K562 (cell line): ENCODE measurements around the gene SAMD11. TPM values are rescaled to one million over a fixed set of nuclear protein-coding genes. Genes with fewer than 3 reads are reported as not detected.

ENCODE experiments used
- BCOR ChIP-seq: fragments of 450-650 bp; IDR thresholded peaks from 2 replicates; pipeline ENCODE4 v1.6.1; 2016
- CBX1 ChIP-seq: sonication (generic); IDR thresholded peaks from 2 replicates; pipeline ENCODE4 v1.6.1; 2016; ENCODE audit warnings: antibody characterized with exemption, low read depth, mild to moderate bottlenecking
- CEBPG ChIP-seq, 3 experiments: fragments of 200-800 bp in 1 of 3; sonication (Bioruptor generic) in 1 of 3; sonication (generic) in 1 of 3; formaldehyde crosslinking in 1 of 3; IDR thresholded peaks in 2 of 3; conservative IDR thresholded peaks in 1 of 3; 2 replicates each; pipeline versions ENCODE4 v1.6.1 to v1.8.0; 2016 to 2022; ENCODE audit warnings: missing compliant biosample characterization in 2 of 3, missing genetic modification characterization in 2 of 3, mild to moderate bottlenecking in 1 of 3, missing genetic modification reagents in 1 of 3
- DMBX1 ChIP-seq: fragments of 250-450 bp; sonication (Bioruptor Pico); IDR thresholded peaks from 2 replicates; pipeline ENCODE4 v1.8.0; 2022; ENCODE audit warnings: inconsistent platforms, mild to moderate bottlenecking, moderate library complexity, borderline replicate concordance
- HSF4 ChIP-seq: fragments of 250-450 bp; sonication (Bioruptor Pico); IDR thresholded peaks from 2 replicates; pipeline ENCODE4 v2.1.2; 2022; ENCODE audit warnings: mild to moderate bottlenecking, moderate library complexity, borderline replicate concordance
- NCOA6 ChIP-seq: fragments of 450-650 bp; IDR thresholded peaks from 2 replicates; pipeline ENCODE4 v1.6.1; 2017; ENCODE audit warnings: mild to moderate bottlenecking
- NR2C1 ChIP-seq, 2 experiments: fragments of 450-650 bp; IDR thresholded peaks; 2 replicates each; pipeline ENCODE4 v1.6.1; 2017; ENCODE audit warnings: mild to moderate bottlenecking in 2 of 2, antibody characterized with exemption in 1 of 2, inconsistent platforms in 1 of 2, missing compliant biosample characterization in 1 of 2, missing genetic modification characterization in 1 of 2
- PTRF ChIP-seq: fragments of 450-650 bp; IDR thresholded peaks from 2 replicates; pipeline ENCODE4 v1.6.1; 2016; ENCODE audit warnings: mild to moderate bottlenecking, missing genetic modification characterization, missing compliant biosample characterization
- RBBP5 ChIP-seq: fragments of 200-600 bp; sonication (generic); IDR thresholded peaks from 2 replicates; pipeline ENCODE4 v1.6.1; 2012; ENCODE audit warnings: borderline replicate concordance, mild to moderate bottlenecking, low read length, control low read depth, inconsistent platforms; ENCODE audit not compliant: insufficient read depth, poor library complexity, severe bottlenecking
- SIN3B ChIP-seq: fragments of 450-650 bp; IDR thresholded peaks from 2 replicates; pipeline ENCODE4 v1.6.1; 2017; ENCODE audit warnings: low read depth, mild to moderate bottlenecking, moderate library complexity
- SNIP1 ChIP-seq: fragments of 450-650 bp; IDR thresholded peaks from 2 replicates; pipeline ENCODE4 v1.7.1; 2017; ENCODE audit warnings: low read depth, mild to moderate bottlenecking
- TAF15 ChIP-seq: fragments of 200-400 bp; formaldehyde crosslinking; IDR thresholded peaks from 2 replicates; pipeline ENCODE4 v1.6.1; 2017; ENCODE audit warnings: mild to moderate bottlenecking, low read depth, low read length, moderate library complexity
- TSC22D4 ChIP-seq: fragments of 450-650 bp; IDR thresholded peaks from 2 replicates; pipeline ENCODE4 v1.6.1; 2016; ENCODE audit warnings: missing genetic modification characterization, missing biosample characterization, control low read depth
- XRCC5 ChIP-seq: fragments of 200-400 bp; formaldehyde crosslinking; IDR thresholded peaks from 2 replicates; pipeline ENCODE4 v1.6.1; 2017; ENCODE audit warnings: low read depth, mild to moderate bottlenecking, low read length
- polyA plus RNA-seq, 8 experiments: library from polyadenylated mRNA; depleted of rRNA in 4 of 8; stranded (reverse) in 5 of 8; unstranded in 3 of 8; fragments of >200 nt; fragmentation: Nextera tagmentation in 2 of 8; fragmentation: Illumina TruSeq in 1 of 8; extraction: Ambion mirVana in 2 of 8; extraction: Trizol in 1 of 8; gene quantifications; 2 replicates each; pipeline versions ENCODE4 v1.2.1 to v1.2.3, GENCODE V29; 2011 to 2014; ENCODE audit warnings: inconsistent platforms in 1 of 8, missing spikeins in 1 of 8
- total RNA-seq, 7 experiments: library from RNA; depleted of rRNA in 6 of 7; stranded (reverse); fragments of >200 nt in 6 of 7; fragmentation: Illumina TruSeq in 2 of 7; extraction: Trizol in 2 of 7; gene quantifications; 2 replicates each; pipeline versions ENCODE4 v1.2.1 to v1.2.3, GENCODE V29; 2011 to 2021; ENCODE audit warnings: low replicate concordance in 1 of 7
- TF ChIP-seq, protein P1 (sequence below): fragments of 250-450 bp; sonication (Bioruptor Pico); IDR thresholded peaks from 2 replicates; pipeline ENCODE4 v1.5.0; 2021
- TF ChIP-seq, protein P2 (sequence below): fragments of 450-650 bp; IDR thresholded peaks from 2 replicates; pipeline ENCODE4 v1.6.1; 2017; ENCODE audit warnings: antibody characterized with exemption
- TF ChIP-seq, protein P3 (sequence below): fragments of 250-450 bp; sonication (Bioruptor Pico); IDR thresholded peaks from 2 replicates; pipeline ENCODE4 v1.5.0; 2020; ENCODE audit warnings: mild to moderate bottlenecking
- TF ChIP-seq, protein P4 (sequence below): fragments of 250-450 bp; sonication (Bioruptor Pico); IDR thresholded peaks from 2 replicates; pipeline ENCODE4 v1.4.0; 2020
- TF ChIP-seq, protein P5 (sequence below): sonication (generic); formaldehyde crosslinking; IDR thresholded peaks from 2 replicates; pipeline ENCODE4 v1.8.0; 2022; ENCODE audit warnings: missing genetic modification reagents, mild to moderate bottlenecking, borderline replicate concordance

Gene SAMD11
- total and polyA plus RNA-seq, 9 of the 15 experiments (the other 6 are each of a cell fraction or from before 2014, with no cell fraction given) = 0.07 to 0.82 (median 0.11) TPM; not detected in 2

DNA sequence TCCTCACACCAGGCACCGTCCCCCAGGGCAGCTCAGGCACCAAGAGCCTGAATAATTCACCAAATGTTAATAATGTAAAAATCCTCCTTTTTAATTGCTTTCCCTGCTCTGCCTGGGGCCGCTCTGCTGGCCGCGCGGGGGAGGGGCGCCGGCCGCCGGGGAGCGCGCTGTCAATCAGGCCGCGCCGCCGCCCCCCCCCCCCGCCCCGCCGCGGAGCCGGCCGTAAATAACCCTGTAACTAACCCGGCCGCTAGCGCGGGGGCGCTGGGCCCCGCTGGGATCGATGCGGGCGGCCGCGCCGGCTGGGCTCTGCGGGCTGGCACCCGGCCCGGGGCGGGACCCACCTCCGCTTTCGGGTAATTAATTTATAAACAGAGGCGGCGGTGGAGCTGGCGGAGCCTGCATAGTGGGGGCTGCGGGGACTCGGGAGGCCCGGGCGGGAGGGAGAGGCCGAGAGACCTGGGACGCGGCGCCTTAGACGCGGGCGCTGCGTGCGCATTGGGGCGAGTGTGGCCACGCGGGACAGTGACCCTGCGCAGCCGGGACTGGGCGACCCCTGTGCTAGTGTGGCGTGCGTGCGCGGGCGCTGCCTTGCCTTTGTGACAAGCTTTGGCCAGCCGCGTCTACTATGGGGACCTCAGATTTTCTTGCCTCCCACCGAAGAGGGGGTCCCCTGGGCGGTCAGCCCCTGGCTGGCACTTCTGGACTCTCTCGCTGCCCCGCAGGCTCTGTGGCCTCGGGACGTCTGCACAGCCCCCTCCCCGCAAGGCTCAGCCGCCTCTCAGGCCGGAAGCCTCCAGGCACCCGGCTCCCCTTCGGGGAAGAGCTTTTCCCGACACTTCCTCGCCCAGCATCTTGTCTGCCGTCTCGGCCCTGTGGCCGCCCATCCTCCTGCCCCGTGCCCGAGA is 16.6 kb downstream of the SAMD11 start (continued):
- no peak; the same call in 1 of the 2 replicates for TF ChIP-seq XRCC5
- TF ChIP-seq PTRF (tag) = no peak
- no peak for TF ChIP-seq TSC22D4 (tag)
- no peak for TF ChIP-seq CEBPG (CRISPR knock-in tag; IDR thresholded peaks at IDR 0.05)
- TF ChIP-seq CEBPG (tag; conservative IDR thresholded peaks at IDR 0.05 in 1 of 2, IDR thresholded peaks at IDR 0.05 in 1 of 2) = no peak
- no peak for TF ChIP-seq BCOR
- TF ChIP-seq RBBP5 = peak; percentile 51
- no peak for TF ChIP-seq HSF4
- TF ChIP-seq SIN3B = 0 out of 2 replicates have a peak, but pooled peaks have one; percentile 56
- TF ChIP-seq DMBX1 (CRISPR knock-in tag) = no peak
- TF ChIP-seq, protein P1, sequence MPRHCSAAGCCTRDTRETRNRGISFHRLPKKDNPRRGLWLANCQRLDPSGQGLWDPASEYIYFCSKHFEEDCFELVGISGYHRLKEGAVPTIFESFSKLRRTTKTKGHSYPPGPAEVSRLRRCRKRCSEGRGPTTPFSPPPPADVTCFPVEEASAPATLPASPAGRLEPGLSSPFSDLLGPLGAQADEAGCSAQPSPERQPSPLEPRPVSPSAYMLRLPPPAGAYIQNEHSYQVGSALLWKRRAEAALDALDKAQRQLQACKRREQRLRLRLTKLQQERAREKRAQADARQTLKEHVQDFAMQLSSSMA (CRISPR knock-in tag) = no peak
- TF ChIP-seq, protein P2, sequence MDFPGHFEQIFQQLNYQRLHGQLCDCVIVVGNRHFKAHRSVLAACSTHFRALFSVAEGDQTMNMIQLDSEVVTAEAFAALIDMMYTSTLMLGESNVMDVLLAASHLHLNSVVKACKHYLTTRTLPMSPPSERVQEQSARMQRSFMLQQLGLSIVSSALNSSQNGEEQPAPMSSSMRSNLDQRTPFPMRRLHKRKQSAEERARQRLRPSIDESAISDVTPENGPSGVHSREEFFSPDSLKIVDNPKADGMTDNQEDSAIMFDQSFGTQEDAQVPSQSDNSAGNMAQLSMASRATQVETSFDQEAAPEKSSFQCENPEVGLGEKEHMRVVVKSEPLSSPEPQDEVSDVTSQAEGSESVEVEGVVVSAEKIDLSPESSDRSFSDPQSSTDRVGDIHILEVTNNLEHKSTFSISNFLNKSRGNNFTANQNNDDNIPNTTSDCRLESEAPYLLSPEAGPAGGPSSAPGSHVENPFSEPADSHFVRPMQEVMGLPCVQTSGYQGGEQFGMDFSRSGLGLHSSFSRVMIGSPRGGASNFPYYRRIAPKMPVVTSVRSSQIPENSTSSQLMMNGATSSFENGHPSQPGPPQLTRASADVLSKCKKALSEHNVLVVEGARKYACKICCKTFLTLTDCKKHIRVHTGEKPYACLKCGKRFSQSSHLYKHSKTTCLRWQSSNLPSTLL = no peak
- no peak for TF ChIP-seq TAF15
- no peak for TF ChIP-seq CBX1
- TF ChIP-seq, protein P3, sequence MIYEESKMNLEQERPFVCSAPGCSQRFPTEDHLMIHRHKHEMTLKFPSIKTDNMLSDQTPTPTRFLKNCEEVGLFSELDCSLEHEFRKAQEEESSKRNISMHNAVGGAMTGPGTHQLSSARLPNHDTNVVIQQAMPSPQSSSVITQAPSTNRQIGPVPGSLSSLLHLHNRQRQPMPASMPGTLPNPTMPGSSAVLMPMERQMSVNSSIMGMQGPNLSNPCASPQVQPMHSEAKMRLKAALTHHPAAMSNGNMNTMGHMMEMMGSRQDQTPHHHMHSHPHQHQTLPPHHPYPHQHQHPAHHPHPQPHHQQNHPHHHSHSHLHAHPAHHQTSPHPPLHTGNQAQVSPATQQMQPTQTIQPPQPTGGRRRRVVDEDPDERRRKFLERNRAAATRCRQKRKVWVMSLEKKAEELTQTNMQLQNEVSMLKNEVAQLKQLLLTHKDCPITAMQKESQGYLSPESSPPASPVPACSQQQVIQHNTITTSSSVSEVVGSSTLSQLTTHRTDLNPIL (CRISPR knock-in tag) = no peak
- TF ChIP-seq NCOA6 = no peak
- TF ChIP-seq, protein P4, sequence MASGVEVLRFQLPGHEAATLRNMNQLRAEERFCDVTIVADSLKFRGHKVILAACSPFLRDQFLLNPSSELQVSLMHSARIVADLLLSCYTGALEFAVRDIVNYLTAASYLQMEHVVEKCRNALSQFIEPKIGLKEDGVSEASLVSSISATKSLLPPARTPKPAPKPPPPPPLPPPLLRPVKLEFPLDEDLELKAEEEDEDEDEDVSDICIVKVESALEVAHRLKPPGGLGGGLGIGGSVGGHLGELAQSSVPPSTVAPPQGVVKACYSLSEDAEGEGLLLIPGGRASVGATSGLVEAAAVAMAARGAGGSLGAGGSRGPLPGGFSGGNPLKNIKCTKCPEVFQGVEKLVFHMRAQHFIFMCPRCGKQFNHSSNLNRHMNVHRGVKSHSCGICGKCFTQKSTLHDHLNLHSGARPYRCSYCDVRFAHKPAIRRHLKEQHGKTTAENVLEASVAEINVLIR (CRISPR knock-in tag) = no peak
- no peak for TF ChIP-seq NR2C1 (IDR thresholded peaks at IDR 0.05)
- no peak for TF ChIP-seq NR2C1 (tag; IDR thresholded peaks at IDR 0.05)
- no peak for TF ChIP-seq SNIP1
- TF ChIP-seq, protein P5, sequence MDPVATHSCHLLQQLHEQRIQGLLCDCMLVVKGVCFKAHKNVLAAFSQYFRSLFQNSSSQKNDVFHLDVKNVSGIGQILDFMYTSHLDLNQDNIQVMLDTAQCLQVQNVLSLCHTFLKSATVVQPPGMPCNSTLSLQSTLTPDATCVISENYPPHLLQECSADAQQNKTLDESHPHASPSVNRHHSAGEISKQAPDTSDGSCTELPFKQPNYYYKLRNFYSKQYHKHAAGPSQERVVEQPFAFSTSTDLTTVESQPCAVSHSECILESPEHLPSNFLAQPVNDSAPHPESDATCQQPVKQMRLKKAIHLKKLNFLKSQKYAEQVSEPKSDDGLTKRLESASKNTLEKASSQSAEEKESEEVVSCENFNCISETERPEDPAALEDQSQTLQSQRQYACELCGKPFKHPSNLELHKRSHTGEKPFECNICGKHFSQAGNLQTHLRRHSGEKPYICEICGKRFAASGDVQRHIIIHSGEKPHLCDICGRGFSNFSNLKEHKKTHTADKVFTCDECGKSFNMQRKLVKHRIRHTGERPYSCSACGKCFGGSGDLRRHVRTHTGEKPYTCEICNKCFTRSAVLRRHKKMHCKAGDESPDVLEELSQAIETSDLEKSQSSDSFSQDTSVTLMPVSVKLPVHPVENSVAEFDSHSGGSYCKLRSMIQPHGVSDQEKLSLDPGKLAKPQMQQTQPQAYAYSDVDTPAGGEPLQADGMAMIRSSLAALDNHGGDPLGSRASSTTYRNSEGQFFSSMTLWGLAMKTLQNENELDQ (CRISPR knock-in tag) = no peak
